ENCODE data around the gene LYPLA2. TPM values are rescaled to one million over a fixed set of nuclear protein-coding genes. Genes with fewer than 3 reads are reported as not detected.
A peak's percentile ranks its signal among the peaks of the same experiment; 100 is the strongest.

Gene LYPLA2
- total and polyA plus RNA-seq, 12 donors = 26.0 to 91.3 (median 51.6) TPM

GRCh38 chr1:23743287-23744152 is 47.4 kb upstream of the LYPLA2 start, which contains the start of gene ELOA:
Gene ELOA (plus strand): TSS chr1:23743471. CDS start chr1:23743504, 33 bp downstream.
- Histone ChIP-seq H3K27ac (peak within 1 kb of the TSS; percentile 25 to 94 (median 84)), H3K4me3 (peak within 1 kb of the TSS; percentile 60 to 78 (median 70)), H3K9me3 (replicated peaks in 1 of 3) (no peaks in the 10 kb centered on the region), H3K27me3 (no peaks in the 10 kb centered on the region), H3K36me3 (replicated peaks in 1 of 2) (no peaks in the 10 kb centered on the region), H3K4me1 (replicated peaks in 1 of 2) (peaks cover 11 to 31% of the 10 kb centered on the region in 2 donors)
- intact Hi-C loops (cut with DNase I) = loop anchor here in 1 of 2 donors (5.0 kb wide), 1 partner anchor 51 kb away; the partner anchor contains the start of gene RPL11
- WGBS, 4 donors = 0 to 1% (median 0%) methylated on average over 2 to 119 of the region's 119 CpGs
- peak; percentile 59 to 75 (median 70) for DNase-seq
- no peak for TF ChIP-seq CTCF (IDR thresholded peaks at IDR 0.05)
- TF ChIP-seq POLR2A (IDR thresholded peaks at IDR 0.05) = peak; percentile 32 to 62

GRCh38 chr1:23745515-23745914 is 45.4 kb upstream of the LYPLA2 start:
- intact Hi-C loops (cut with DNase I) = no loop called here
- Histone ChIP-seq H3K4me3 (no peak overlapping the region), H3K36me3 (replicated peaks in 1 of 2) (peaks cover 0 to 13% of the 10 kb centered on the region in 2 donors), H3K27ac (no peak overlapping the region), H3K27me3 (no peaks in the 10 kb centered on the region), H3K4me1 (replicated peaks in 1 of 2) (peaks cover 11 to 32% of the 10 kb centered on the region in 2 donors), H3K9me3 (replicated peaks in 1 of 3) (no peaks in the 10 kb centered on the region)
- no peak for DNase-seq
- TF ChIP-seq CTCF (IDR thresholded peaks at IDR 0.05) (peak; percentile 6 to 33 (median 24)), POLR2A (IDR thresholded peaks at IDR 0.05) (no peak)
- 22 to 42% (median 33%) methylated on average over 1 of the region's 1 CpG for WGBS, 4 donors

GRCh38 chr1:23748016-23748415 is 42.9 kb upstream of the LYPLA2 start:
- Histone ChIP-seq H3K4me3 (no peak overlapping the region), H3K4me1 (replicated peaks in 1 of 2) (peaks cover 11 to 41% of the 10 kb centered on the region in 2 donors), H3K27me3 (no peaks in the 10 kb centered on the region), H3K9me3 (replicated peaks in 1 of 3) (no peaks in the 10 kb centered on the region), H3K36me3 (replicated peaks in 1 of 2) (peaks cover 0 to 38% of the 10 kb centered on the region in 2 donors), H3K27ac (no peak overlapping the region)
- WGBS, 4 donors = 45 to 59% (median 48%) methylated on average over 3 of the region's 3 CpGs
- intact Hi-C loops (cut with DNase I) = no loop called here
- no peak for DNase-seq
- TF ChIP-seq POLR2A (IDR thresholded peaks at IDR 0.05) (no peak), CTCF (IDR thresholded peaks at IDR 0.05) (no peak)

- DNase-seq = peak; percentile 69 to 92 (median 84)
- 22 to 45% (median 39%) methylated on average over 11 of the region's 11 CpGs for WGBS, 4 donors
- no peaks in the 10 kb centered on the region for H3K27me3 ChIP-seq
- H3K36me3 ChIP-seq (replicated peaks in 1 of 2) = peaks cover 0 to 71% of the 10 kb centered on the region in 2 donors
- TF ChIP-seq POLR2A (IDR thresholded peaks at IDR 0.05) (no peak), CTCF (IDR thresholded peaks at IDR 0.05) (peak; percentile 46 to 74 (median 64))
- peak overlapping the region in 2 of 5 donors; percentile 39 to 65 for H3K27ac ChIP-seq
- no peak overlapping the region for H3K4me3 ChIP-seq
- H3K9me3 ChIP-seq (replicated peaks in 1 of 3) = no peaks in the 10 kb centered on the region
- intact Hi-C loops (cut with DNase I) = loop anchor here in 1 of 2 donors (10.0 kb wide), 1 partner anchor 56 kb away; the partner anchor contains the start of gene RPL11
- H3K4me1 ChIP-seq (replicated peaks in 1 of 2) = peaks cover 0 to 29% of the 10 kb centered on the region in 2 donors
Measured at GRCh38 chr1:23751050-23751814, 39.7 kb upstream of the LYPLA2 start.
